ENCODE data around the gene DGCR8. TPM values are rescaled to one million over a fixed set of nuclear protein-coding genes. Genes with fewer than 3 reads are reported as not detected.

Gene DGCR8
- 29.1 and 39.7 TPM in 2 replicates for total RNA-seq (ENCODE audit: low replicate concordance)

DNA sequence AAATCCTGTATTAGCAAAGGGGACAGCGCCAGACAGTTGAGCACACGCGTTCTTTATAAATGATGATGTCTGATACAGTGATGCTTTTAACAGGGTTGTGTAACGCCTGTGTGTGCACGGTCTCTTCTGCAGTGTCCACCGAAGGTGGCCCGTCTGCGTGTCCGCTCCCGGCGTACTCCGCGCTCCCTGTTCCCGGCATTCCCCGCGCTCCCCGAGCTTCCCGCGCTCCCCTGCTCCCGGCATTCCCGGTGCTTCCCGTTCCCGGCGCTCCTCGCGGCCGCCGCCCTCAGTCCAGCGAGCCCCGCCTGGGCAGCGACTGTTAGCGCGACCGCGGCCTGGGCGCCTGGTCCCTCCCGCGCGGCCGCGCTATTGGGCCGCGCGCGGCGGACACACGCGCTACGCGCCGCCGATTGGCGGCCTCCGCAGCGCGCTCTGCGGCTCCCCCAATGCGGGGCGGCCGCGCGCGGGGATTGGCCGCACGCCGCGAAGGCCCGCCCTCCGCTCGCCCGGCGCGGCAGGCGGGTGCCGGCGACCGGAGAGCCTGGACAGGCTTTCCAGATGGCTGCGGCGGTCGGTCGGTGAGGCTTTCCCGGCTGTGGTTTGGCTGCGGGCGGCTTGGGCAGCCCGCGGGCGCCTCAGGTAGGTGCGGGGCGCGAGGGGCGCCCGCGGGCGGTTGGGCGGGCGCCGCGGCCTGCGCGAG lies at the start of gene DGCR8:
Gene DGCR8, plus strand, starts transcription at position 497 of the 700 bp plus-strand sequence. CDS start 5,723 bp downstream, outside the sequence.
- H3K36me3 Mint-ChIP-seq: peaks cover 5% of the 10 kb centered on the region
- DNase-seq (ENCODE audit: low spot score): peak; percentile 98
- H2AFZ ChIP-seq (replicated peaks): peak within 1 kb of the TSS; percentile 64

DNA sequence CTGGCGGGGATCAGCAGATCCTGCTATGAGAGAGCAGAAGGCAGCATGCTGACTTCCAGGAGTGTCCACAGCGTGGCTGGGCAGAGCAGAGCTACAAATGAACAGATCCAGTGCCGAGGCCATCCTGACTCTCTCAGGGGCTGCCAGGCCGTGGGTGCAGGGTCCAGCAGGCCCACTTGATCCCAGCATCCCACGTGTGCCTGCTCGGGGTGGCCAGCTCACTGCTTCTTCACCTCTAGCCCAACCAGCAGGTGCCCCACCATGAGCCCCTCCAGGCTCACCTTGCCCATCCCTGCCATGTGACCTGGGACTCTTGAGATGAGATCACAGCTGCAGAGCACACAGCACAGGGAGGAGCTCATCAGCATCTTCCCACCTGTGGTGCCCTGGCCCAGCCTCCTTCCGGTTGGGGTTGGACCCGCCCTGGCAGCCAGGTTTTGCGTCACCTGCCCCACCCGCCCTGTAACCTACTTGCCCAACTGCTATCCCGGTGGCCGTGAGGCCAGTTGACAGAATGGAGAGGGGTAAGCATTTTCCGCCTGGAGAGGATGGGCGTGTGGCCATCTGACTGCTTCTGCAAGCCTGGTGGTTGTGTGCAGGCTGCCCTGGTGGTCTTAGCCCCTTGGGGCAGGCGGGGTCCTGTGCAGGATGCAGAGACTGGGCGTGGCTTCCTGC lies 48.2 kb upstream of the DGCR8 start:
- H3K27ac Mint-ChIP-seq: no peak overlapping the region
- no peak overlapping the region for H3K4me2 ChIP-seq
- H3K4me3 ChIP-seq: no peak overlapping the region
- H3F3A ChIP-seq (ENCODE audit: low read depth): no peaks in the 10 kb centered on the region
- H3K4me3 Mint-ChIP-seq: no peak overlapping the region
- H3K36me3 Mint-ChIP-seq: no peaks in the 10 kb centered on the region
- no peaks in the 10 kb centered on the region for H3K9me3 ChIP-seq (ENCODE audit: low read depth)
- TF ChIP-seq, protein P1, sequence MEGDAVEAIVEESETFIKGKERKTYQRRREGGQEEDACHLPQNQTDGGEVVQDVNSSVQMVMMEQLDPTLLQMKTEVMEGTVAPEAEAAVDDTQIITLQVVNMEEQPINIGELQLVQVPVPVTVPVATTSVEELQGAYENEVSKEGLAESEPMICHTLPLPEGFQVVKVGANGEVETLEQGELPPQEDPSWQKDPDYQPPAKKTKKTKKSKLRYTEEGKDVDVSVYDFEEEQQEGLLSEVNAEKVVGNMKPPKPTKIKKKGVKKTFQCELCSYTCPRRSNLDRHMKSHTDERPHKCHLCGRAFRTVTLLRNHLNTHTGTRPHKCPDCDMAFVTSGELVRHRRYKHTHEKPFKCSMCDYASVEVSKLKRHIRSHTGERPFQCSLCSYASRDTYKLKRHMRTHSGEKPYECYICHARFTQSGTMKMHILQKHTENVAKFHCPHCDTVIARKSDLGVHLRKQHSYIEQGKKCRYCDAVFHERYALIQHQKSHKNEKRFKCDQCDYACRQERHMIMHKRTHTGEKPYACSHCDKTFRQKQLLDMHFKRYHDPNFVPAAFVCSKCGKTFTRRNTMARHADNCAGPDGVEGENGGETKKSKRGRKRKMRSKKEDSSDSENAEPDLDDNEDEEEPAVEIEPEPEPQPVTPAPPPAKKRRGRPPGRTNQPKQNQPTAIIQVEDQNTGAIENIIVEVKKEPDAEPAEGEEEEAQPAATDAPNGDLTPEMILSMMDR (IDR thresholded peaks at IDR 0.05): no peak
- TF ChIP-seq EZH2phosphoT487 (IDR thresholded peaks at IDR 0.05): no peak
- TF ChIP-seq EZH2 (IDR thresholded peaks at IDR 0.05): no peak
- peaks cover 5% of the 10 kb centered on the region for H3K27me3 Mint-ChIP-seq (ENCODE audit: insufficient read depth, low read depth)
- H3K79me2 ChIP-seq (ENCODE audit: low read depth): no peaks in the 10 kb centered on the region
- H3K27me3 ChIP-seq: no peaks in the 10 kb centered on the region
- no peaks in the 10 kb centered on the region for H4K20me1 ChIP-seq (ENCODE audit: low read depth)
- H3K4me1 ChIP-seq: no peaks in the 10 kb centered on the region
- H3K9me3 Mint-ChIP-seq: no peaks in the 10 kb centered on the region
- no peak for DNase-seq (ENCODE audit: low spot score)
- no peak overlapping the region for H3K27ac ChIP-seq
- no peaks in the 10 kb centered on the region for H3K4me1 Mint-ChIP-seq
- H3K9ac ChIP-seq: no peak overlapping the region
- no peaks in the 10 kb centered on the region for H3K36me3 ChIP-seq
- no peak overlapping the region for H2AFZ ChIP-seq (replicated peaks)

More for the DNA sequence above, at the start of gene DGCR8:
- peak within 1 kb of the TSS; percentile 95 for H3K4me3 Mint-ChIP-seq
- H3K4me1 Mint-ChIP-seq: peaks cover 48% of the 10 kb centered on the region
- no peaks in the 10 kb centered on the region for H3K27me3 ChIP-seq
- peak within 1 kb of the TSS; percentile 95 for H3K4me2 ChIP-seq
- H3K27ac Mint-ChIP-seq: peak within 1 kb of the TSS; percentile 84
- H3K79me2 ChIP-seq (ENCODE audit: low read depth): peaks cover 46% of the 10 kb centered on the region
- H4K20me1 ChIP-seq (ENCODE audit: low read depth): peaks cover 45% of the 10 kb centered on the region
- H3K4me1 ChIP-seq: peaks cover 31% of the 10 kb centered on the region
- H3F3A ChIP-seq (ENCODE audit: low read depth): peaks cover 61% of the 10 kb centered on the region
- no peaks in the 10 kb centered on the region for H3K36me3 ChIP-seq
- TF ChIP-seq, protein P1 (IDR thresholded peaks at IDR 0.05): no peak
- TF ChIP-seq EZH2phosphoT487 (IDR thresholded peaks at IDR 0.05) (no peak), EZH2 (IDR thresholded peaks at IDR 0.05) (no peak)
- H3K9ac ChIP-seq: peak within 1 kb of the TSS; percentile 93
- peak within 1 kb of the TSS; percentile 85 for H3K27ac ChIP-seq
- H3K9me3 ChIP-seq (ENCODE audit: low read depth): no peaks in the 10 kb centered on the region
- H3K9me3 Mint-ChIP-seq: no peaks in the 10 kb centered on the region
- peaks cover 2% of the 10 kb centered on the region for H3K27me3 Mint-ChIP-seq (ENCODE audit: insufficient read depth, low read depth)
- H3K4me3 ChIP-seq: peak within 1 kb of the TSS; percentile 81

DNA sequence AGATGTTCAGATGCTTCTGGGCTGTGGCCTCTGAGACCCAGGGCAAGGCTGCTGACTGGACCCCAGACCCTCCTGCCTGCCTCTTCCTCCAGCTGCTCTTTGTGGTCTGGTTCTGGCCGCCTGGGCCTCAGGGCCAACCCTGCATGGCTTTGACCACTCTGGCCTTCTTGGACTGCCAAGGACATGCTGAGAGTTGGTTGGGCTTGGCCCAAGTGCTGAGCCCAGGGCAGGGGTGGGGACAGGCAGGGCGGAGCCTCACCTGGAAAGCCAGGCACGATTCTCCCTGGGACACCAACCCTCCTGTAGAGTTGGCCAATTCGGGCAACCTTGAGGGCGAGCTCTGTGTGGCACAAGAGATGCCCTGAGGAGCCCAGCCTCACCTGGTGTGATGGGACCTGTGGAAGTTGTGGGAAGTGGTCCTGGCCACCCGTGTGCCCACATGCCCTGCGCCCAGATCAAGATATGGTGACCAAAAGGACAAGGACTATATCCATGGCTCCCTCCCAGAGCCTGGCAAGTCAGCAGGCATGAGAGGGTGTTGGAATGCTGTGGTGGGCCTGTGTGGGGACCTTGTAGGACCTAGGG lies 47.5 kb upstream of the DGCR8 start:
- no peak overlapping the region for H3K27ac ChIP-seq

More for the DNA sequence above, 47.5 kb upstream of the DGCR8 start:
- Histone ChIP-seq H3K4me1 (no peaks in the 10 kb centered on the region), H3F3A (ENCODE audit: low read depth) (no peaks in the 10 kb centered on the region), H3K9ac (no peak overlapping the region), H3K4me2 (no peak overlapping the region), H2AFZ (replicated peaks) (no peak overlapping the region), H3K9me3 (ENCODE audit: low read depth) (no peaks in the 10 kb centered on the region), H3K79me2 (ENCODE audit: low read depth) (no peaks in the 10 kb centered on the region), H4K20me1 (ENCODE audit: low read depth) (no peaks in the 10 kb centered on the region), H3K27me3 (no peaks in the 10 kb centered on the region), H3K36me3 (no peaks in the 10 kb centered on the region), H3K4me3 (no peak overlapping the region)
- Mint-ChIP-seq H3K4me3 (no peak overlapping the region), H3K36me3 (no peaks in the 10 kb centered on the region), H3K9me3 (no peaks in the 10 kb centered on the region), H3K4me1 (peaks cover 2% of the 10 kb centered on the region), H3K27me3 (ENCODE audit: insufficient read depth, low read depth) (peaks cover 4% of the 10 kb centered on the region), H3K27ac (no peak overlapping the region)
- no peak for DNase-seq (ENCODE audit: low spot score)
- TF ChIP-seq EZH2 (IDR thresholded peaks at IDR 0.05): no peak
- TF ChIP-seq, protein P1 (IDR thresholded peaks at IDR 0.05): no peak
- no peak for TF ChIP-seq EZH2phosphoT487 (IDR thresholded peaks at IDR 0.05)

Measured in neural progenitor cell (in vitro differentiated cells).